NCI-H345 (cell line): ENCODE measurements around the gene MEF2C.

Source experiments
- DNase-seq: peaks from one replicate; lab custom pipeline; 2025; lab: John Stamatoyannopoulos, UW

MEF2C gene

GRCh38 chr5:88718736-88719135 is 164.2 kb downstream of the MEF2C start:
- no peak for DNase-seq

- no peak for DNase-seq
Observed at GRCh38 chr5:88716101-88716500, 166.9 kb downstream of the MEF2C start.

GRCh38 chr5:88715503-88715902 is 167.5 kb downstream of the MEF2C start:
- DNase-seq, result no peak

GRCh38 chr5:88713818-88714217 is 169.2 kb downstream of the MEF2C start:
- no peak for DNase-seq

- DNase-seq, result no peak
Observed at GRCh38 chr5:88708682-88709398, 174.1 kb downstream of the MEF2C start.

GRCh38 chr5:88708021-88708420 is 175.0 kb downstream of the MEF2C start:
- DNase-seq, result no peak

GRCh38 chr5:88707216-88707965 is 175.6 kb downstream of the MEF2C start:
- no peak for DNase-seq

- DNase-seq, result peak; percentile 46
Observed at GRCh38 chr5:88702332-88702731, 180.7 kb downstream of the MEF2C start.

- no peak for DNase-seq
Observed at GRCh38 chr5:88700121-88700520, 182.9 kb downstream of the MEF2C start.

- DNase-seq, result no peak
Observed at GRCh38 chr5:88698290-88698689, 184.7 kb downstream of the MEF2C start.

GRCh38 chr5:88696466-88696865 is 186.5 kb downstream of the MEF2C start:
- DNase-seq, result no peak

GRCh38 chr5:88695931-88696330 is 187.1 kb downstream of the MEF2C start:
- no peak for DNase-seq

GRCh38 chr5:88695232-88695631 is 187.8 kb downstream of the MEF2C start:
- DNase-seq, result no peak

- no peak for DNase-seq
Observed at GRCh38 chr5:88694023-88694679, 188.8 kb downstream of the MEF2C start.

- no peak for DNase-seq
Observed at GRCh38 chr5:88693071-88693932, 189.7 kb downstream of the MEF2C start.

GRCh38 chr5:88691945-88692868 is 190.8 kb downstream of the MEF2C start:
- no peak for DNase-seq

- no peak for DNase-seq
Observed at GRCh38 chr5:88691230-88691582, 191.8 kb downstream of the MEF2C start.

- peak; percentile 55 for DNase-seq
Observed at GRCh38 chr5:88690409-88691229, 192.4 kb downstream of the MEF2C start.

- no peak for DNase-seq
Observed at GRCh38 chr5:88689668-88690408, 193.1 kb downstream of the MEF2C start.
